Cardiac fibroblast (primary cell): ENCODE results near the gene ANKRD62.

ENCODE experiments used
- DNase-seq, 2 donors: peaks; one replicate each; pipeline versions ENCODE4 v3.0.0 to v3.0.0-alpha.2; 2010; ENCODE audit warnings: low read depth in 2 of 2
- H3K4me3 ChIP-seq, 2 donors: replicated peaks in 1 of 2; 1 replicate in 1 of 2; 2 replicates in 1 of 2; pipeline ENCODE4 v1.5.1; 2011; ENCODE audit warnings: low read depth in 2 of 2, low read length in 2 of 2, mild to moderate bottlenecking in 2 of 2, moderate library complexity in 1 of 2
- CTCF ChIP-seq: IDR thresholded peaks from one replicate; pipeline ENCODE4 v1.5.1; 2011; ENCODE audit warnings: low read depth, mild to moderate bottlenecking, low read length, inconsistent platforms

Gene ANKRD62

GRCh38 chr18:12059334-12060181 is 34.1 kb upstream of the ANKRD62 start:
- no peak for TF ChIP-seq CTCF
- no peak overlapping the region for H3K4me3 ChIP-seq

GRCh38 chr18:12060182-12060870 is 33.3 kb upstream of the ANKRD62 start:
- no peak for DNase-seq
- no peak overlapping the region for H3K4me3 ChIP-seq
- no peak for TF ChIP-seq CTCF

More at GRCh38 chr18:12059334-12060181, 34.1 kb upstream of the ANKRD62 start:
- no peak for DNase-seq

GRCh38 chr18:12061685-12062084 is 32.0 kb upstream of the ANKRD62 start:
- H3K4me3 ChIP-seq: no peak overlapping the region
- no peak for TF ChIP-seq CTCF

GRCh38 chr18:12062974-12063373 is 30.7 kb upstream of the ANKRD62 start:
- H3K4me3 ChIP-seq: no peak overlapping the region
- TF ChIP-seq CTCF: no peak
- no peak for DNase-seq

More at GRCh38 chr18:12061685-12062084, 32.0 kb upstream of the ANKRD62 start:
- DNase-seq: no peak

GRCh38 chr18:12064086-12064763 is 29.4 kb upstream of the ANKRD62 start:
- H3K4me3 ChIP-seq: no peak overlapping the region
- DNase-seq: no peak
- no peak for TF ChIP-seq CTCF

- H3K4me3 ChIP-seq: no peak overlapping the region
- no peak for DNase-seq
- TF ChIP-seq CTCF: no peak
These were observed 28.2 kb upstream of the ANKRD62 start for GRCh38 chr18:12065397-12065796.
